Measurements from ENCODE around the gene KCNJ6.

Gene KCNJ6

DNA sequence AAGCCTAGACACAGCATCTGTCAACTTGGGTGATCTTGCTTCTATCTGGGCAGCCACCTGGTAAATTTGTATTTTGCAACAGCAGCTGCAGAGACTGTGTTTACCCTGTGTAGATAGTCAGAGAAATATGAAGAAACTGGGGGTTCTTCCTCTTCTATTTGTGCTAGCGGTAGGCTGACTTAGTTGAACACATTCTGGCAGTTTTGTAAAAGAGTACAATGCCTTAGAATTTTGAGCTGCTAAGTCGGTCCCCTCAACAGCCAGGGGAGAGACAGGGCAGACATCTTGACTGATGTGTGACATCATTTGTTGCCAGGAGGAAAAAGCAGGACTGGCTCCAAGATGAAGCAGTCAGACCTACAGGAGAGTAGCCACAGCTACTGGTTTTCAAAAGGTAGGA lies 53.7 kb downstream of the KCNJ6 start:
- DNase-seq, result peak; percentile 43

DNA sequence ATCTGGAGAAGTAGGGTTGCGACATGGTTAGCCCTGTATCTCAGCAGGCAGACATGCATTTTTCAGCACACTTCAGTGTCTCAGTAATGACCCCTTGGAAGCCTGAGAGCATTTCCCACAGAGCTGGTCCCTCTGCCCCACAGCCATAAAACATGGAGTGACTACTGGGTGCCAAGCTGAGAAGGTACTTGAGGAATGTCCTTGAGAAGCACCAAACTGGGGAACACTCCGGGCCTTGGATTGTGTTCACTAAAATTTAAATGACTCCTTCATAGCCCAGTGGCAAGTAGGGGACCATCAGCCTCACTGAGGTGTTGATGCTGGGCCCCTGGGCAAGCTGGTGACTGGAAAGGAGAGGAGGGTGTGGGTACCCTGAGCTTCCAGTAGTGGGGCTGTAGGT lies 54.7 kb downstream of the KCNJ6 start:
- no peak for DNase-seq

DNA sequence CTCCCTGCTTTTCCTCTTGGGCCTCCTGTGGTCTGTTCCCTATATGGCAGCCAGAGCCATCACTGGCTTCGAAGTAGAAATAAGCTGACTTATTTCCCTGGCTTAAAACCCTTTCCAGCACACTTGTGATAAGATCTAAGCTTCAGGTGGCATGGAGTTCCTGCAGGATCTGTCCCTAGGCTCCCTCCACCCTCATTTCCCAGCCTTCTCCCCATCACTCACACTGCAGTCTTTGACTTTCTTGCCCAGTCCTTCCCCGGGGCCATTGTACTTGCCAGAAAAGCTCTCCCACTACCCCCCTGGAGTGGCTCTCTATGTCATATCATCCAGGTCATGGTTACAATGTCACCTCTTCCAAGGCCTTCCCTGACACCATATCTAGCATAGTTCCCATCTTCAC lies 55.8 kb downstream of the KCNJ6 start:
- no peak for DNase-seq

DNA sequence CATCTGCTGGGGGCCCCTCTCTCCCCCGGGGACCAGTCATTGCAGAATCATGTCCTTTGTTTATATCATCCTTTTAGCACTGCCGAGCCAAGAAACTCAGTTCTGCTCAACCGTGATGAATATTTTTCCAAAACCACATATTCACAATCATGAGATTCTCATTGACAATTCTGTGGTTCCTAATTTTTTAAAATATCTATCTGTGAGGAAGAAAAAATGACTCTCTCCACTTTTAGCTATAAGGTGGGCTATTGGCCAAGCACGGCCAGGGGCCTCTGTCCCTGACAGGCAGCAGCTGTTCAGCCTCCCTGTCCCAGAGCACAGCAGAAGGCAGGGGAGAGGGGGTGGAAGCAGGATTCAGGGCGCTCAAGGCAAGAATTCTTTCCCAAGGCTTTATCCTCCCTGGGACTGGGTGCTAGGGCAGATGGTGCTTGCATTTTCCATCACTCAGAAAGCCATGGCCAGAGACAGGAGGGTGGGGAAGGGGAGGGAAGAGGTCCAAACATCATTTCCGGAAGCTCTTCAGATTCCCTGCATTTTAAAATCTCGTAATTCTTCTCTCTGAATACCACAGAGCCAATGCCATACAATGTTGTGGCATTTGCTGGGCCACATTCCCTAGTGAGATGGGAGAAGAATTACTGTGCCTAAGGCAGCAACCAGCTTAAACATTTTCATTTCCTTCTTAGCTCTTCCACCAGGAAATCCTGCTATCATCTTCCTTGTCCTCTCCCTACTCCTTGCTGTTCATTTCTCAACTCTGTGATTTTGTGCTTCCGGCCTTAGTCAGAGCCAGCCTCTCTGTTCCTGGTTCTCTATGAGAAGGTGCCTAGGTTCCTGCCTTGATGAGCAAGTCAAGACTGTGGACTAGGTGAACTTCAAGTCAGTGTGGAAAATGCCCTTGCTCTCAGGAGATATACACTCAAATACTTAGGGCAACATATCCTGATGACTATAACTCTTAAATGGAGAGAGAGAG lies 60.3 kb downstream of the KCNJ6 start:
- no peak for DNase-seq

DNA sequence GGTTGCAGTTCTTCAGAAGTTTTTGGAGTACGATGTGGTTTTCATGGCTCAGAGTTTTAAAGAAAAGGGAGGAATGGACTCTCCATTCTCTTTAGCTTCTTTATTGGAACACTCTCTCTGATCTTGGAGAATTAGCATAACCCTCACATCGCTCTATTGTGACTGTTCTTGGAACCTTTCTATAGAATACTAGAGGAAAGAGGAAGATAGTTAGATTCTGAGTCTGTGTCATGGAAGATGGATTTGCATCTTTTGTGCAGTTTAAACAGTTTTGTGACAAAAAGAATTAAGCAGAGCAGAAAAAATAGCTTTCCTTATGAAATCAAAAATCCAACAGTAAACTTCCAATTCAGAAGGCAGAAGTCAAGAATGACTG lies 61.0 kb downstream of the KCNJ6 start:
- DNase-seq, result no peak

DNA sequence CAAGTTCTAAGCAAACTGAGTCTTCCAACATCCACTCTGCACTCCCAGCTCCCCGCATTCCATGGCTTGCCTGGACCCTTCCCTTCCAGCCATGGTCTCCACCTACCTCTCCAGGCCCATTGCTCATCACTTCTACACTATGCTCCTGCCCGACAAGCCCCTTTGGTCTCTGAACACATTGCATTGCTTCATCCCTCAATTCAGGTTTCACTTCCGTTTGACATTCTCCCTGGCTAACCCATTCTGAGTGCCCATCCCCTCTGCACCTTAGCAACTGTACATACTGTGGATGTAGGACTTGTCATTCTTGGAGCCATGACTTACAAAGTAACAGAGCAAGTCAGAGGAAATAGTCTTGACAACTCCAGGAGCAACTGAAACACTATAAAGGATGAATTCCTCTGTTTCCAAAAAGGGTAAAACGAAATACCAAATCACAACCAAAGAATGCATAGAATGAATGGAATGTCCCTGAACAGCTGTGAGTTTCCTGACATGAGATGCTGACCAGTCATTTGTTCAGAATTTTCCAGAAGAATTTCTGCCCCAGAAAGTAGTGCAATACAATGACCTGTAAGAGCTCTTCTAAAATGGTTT lies 66.7 kb downstream of the KCNJ6 start:
- DNase-seq, result no peak

DNA sequence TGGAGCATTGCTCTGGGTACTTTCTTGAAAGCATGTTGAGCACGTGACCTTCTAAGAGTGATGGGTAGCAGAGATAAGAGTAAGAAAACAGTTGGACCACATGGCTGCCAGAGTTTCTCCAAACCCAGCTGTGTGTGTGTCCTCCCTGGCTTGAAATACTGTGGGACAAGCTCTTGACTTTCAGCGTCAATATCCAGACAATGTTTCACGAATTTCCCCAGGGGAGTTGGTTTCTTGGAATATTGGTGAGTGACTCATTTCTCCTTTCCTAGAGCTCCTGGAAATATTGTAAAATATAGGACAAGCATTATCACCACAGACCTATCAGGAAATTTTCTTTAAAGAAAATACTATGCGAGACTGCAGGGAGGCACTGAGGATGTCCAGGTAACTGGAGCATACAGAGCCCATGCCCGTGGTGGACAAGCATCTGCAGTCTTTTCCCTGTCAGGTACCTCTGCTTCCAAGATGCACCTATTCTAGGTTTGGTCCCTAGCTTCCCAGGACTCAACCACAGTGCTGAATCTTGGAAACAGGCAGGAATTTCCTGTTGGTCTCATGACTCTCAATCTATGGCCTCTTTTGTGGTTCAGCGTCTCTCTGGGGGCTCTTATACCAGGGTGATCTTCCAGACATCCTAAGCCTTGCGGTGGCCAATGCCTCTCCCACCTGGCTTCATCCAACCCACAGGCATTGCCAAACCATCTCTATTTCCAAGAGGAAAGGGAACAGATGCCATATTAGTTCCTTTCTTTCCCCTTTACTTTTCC lies 67.4 kb downstream of the KCNJ6 start:
- no peak for DNase-seq

DNA sequence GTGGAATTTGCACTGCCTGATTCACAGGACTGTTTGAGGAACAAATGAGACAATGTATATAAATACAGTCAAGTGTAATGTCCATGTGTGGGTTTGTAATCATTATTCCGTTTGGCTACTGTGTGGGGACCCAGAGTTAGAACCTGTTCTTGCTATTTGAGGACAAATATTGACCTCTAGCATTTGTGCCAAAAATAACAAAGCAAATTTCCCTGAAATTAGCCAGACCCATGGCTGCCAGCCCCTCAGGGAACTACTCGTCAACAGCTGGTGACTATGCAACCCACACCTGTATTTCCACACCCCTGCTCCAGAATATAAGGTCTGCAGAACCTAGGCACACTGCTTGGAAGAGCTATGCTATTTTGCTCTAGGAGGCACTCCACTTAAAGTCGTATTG lies 70.7 kb downstream of the KCNJ6 start:
- DNase-seq, result peak; percentile 69

DNA sequence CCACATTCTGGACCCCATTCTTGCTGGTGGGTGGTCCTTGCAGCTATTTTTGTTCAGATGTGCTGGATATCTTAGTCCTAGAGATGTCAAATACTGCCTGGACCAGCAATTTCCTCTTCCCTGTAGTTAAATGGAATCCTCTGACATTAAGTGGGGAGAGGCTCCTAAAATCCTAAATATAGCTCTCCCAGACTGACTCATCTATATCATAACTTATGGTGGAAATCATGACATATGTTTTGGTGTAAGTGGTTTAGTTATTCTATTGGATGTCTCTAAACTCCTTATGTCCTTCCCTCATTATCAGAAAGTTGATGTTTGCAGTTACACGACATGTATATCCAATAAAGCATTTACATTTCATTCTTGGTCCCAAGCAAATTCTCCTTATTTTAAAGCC lies 73.1 kb downstream of the KCNJ6 start:
- no peak for DNase-seq

DNA sequence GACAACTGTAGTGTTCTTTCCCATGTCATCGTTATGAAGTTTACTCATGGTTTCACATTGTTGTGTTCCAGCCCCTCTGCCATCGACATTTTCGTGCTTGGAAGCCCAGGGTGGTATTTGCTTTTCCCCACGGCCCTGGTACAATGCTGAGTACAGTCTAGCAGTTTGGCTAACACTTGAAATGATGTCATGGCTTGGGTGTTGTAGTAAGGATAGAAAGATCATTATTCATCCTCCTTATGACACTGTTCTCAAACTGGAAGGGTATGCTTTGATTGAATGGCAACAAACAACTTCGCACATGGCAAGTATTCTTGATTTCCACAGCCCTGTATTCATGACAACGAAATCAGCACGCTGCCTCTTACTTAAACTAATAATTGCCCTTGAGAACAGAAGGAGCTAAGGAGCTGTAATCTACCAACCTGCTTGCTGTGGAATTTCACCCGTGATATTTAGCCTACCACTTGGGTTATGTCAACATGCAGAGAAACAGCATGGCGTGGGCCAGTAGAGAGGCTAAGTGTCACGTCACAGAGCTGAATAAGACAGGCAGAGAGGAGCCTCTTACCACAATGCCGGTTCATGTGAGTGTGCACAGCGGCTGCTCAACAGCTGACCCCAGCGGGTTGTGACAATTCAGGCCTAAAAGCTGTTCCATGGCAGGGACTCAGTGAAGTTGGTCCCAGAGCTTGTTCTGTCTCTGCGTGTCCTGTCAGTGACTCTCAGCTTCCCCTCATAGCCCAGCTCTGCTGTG lies 73.9 kb downstream of the KCNJ6 start:
- no peak for DNase-seq

DNA sequence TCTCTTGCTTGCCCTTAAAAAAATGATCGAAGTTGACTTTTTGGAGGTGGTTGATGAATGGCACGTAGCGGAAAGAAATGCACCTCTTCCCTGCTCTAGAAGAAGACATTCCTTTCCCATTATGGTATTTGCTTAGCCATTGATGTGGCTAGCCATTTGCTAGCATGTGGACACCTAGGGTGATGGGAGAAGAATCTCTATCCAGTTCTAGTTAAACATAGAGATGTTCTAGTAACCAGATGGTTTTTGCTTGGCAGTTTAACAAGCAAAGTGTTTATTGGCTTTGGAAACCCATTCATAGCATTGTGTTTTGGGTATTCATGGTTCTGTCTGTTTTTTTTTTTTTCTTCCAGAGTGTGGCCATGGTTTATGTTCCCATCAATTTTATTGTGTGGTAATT lies 78.9 kb downstream of the KCNJ6 start:
- DNase-seq, result no peak

DNA sequence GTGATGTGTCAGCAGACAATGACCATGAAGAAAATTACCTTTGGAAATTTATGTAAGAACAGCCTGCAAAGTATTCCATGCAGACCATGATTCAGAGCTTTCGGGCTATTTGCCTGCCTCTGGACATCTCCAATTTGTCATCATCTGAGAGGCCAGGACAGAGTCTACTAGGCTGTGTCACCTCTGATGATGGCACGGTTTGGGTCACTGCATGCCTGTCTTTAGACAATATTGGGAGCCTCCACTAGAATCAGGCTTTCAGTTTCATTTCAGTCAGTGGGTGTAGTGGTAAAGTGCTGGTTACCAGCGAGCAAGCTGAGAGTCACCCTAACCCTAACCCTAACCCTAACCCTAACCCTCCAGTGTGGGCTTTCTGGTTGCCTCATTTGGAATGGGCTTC lies 80.8 kb downstream of the KCNJ6 start:
- DNase-seq, result no peak

DNA sequence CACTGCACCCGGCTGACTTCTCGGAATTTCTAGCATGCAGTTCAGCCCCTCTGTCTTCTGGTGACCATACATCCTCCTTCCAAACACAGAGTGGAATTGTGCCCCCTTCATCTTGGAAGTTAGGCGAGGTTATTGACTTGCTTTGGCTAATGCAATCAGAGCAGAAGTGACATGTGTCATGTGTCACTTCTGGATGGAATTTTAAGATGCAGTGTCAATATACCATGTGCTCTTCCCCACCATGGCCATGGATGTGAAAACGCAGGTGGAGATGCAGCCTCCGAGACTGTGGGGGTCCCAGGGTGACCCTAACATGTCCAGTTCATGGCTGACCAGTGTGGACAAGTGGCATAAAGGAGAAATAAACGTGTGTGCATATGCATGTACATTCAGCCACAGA lies 83.0 kb downstream of the KCNJ6 start:
- DNase-seq, result no peak

DNA sequence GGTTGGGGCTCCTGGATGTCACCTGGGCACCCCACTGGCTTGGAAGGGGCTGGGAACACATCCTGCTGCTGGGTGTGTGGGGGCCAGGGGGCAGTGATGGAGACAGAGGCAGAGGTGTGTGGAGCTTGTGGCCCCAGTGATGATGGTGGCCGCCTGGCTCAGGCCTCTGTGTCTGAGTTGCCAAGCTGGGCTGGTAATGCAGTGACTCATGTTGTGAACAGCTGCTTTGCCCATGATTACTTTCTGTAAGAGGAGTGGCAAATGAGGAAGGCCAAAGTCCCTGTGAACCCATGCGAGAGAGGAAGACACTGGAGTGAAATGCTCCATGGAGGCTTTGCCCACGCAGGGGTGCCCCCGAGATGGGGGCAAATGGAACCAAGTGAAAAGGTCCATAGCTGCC lies 86.8 kb downstream of the KCNJ6 start:
- no peak for DNase-seq

DNA sequence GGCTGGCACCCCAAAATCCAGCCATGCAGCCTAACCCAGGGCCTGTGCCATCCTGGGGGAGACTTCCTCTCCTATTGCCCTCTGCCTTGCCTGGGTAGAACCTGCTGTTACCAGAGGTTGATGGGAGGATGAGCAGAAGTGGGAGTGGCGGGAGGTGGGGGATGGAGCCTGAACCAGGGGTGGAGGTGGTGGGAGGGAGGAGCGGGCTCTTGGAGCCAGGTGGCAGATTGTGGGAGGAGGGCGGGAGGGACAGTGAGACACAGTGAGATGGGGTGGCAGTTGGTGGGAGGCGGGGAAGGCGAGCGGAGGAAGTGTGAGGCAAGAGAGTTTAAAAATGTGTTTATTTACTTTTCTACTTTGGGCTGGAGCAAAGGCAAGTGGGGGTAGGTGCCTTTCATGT lies 87.3 kb downstream of the KCNJ6 start:
- DNase-seq, result no peak

DNA sequence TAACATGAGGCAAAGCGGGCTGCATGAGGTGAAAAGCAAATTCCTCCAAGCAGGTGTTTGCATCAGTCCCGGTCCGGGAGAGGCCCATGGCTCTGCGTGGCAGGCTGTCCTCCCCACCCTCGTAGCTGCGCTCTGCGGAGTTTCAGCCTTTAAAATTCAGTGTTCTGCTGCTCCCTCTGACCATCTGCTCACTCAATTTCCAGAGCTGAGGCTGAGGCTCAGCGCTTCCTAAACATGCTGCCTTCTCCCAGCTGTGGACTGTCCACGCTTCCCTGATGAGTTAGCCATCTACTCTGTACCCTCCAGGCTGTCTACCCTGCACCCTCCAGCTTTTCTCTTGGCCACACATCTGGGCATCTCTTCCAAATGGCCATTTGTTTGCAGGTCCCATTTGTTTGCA lies 87.7 kb downstream of the KCNJ6 start:
- DNase-seq, result no peak

DNA sequence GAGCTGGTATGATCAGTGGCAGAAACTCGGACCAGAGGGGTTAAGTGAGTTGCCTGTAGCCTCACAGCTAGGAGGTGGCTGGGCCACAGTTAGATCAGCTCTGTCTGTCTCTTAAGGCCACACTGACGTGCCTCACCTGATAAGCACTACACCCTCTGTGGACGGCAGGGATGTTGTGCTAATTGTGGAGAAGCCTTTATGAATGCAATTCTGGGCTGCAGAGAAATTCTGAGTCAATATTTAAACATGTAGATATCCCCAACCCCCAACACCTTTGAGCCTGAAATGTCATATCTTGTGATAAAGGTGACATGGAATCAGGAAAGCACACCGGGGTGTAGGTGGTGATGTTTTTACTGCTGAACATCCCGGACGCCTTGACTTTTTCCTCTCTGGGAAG lies 88.3 kb downstream of the KCNJ6 start:
- no peak for DNase-seq

DNA sequence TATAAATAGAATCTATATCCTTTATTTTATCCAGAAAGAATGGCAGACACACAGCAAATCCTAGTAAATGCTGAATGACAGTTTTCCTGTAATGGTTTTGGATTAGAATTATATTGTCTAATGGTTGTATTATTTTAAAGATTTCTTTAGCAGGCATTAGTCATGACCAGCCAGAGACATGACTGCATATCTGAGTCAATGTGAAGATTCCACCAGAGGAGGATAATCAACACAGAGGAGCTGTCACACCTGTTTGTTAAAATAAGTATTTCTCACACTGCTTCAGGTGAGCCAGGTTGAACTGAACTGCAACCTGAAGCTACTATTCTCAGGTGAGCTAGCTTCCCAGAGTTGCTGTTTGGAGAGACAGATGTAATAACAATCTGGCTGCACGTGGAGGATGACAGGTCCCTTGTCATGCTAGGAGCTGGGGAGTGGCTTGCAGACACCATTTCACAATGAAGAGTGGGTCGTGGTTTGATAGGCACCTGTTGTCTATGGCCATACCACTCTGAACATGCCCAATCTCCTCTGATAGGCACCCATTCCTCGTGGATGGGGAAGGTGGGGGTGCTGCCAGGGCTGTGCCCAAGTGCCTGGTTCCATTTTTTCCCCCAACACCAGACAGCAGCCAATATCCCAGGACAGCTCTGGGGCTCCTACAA lies 94.3 kb downstream of the KCNJ6 start:
- DNase-seq, result no peak

DNA sequence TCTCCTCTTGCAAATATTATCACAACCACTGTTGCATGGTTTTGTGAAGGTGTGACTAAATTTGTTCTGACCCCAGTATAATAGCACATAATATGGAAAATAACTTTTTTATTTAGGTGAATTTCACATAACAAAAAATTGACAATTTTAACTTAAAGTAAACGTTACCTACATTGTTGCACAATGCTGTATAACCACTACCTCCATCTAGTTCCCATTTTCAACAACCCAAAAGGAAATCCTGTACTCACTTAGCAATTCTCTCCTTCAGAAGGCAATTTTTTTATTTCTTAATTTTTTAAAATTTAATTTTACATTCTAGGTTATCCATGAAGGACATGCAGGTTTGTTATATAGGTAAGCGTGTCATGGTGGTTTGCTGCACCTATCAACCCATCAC lies 95.2 kb downstream of the KCNJ6 start:
- DNase-seq, result no peak

DNA sequence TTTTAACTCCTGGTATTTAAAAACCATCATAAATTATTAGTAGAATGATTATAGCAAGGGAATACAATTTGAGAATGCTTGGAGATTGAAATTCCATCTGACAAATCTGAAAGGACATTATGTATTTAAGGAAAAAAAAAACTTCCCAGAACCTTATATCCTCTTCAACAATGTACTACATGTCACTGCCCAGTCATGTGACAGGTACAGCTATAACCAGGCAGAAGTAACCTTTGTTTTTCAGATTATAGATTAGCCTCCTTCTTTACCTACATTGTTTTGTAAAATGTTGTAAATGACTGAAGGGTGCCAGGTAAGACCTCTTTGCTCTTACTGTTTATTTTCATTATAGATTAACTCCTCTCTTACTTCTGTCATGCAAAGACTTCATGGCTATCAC lies 96.9 kb downstream of the KCNJ6 start:
- no peak for DNase-seq

DNA sequence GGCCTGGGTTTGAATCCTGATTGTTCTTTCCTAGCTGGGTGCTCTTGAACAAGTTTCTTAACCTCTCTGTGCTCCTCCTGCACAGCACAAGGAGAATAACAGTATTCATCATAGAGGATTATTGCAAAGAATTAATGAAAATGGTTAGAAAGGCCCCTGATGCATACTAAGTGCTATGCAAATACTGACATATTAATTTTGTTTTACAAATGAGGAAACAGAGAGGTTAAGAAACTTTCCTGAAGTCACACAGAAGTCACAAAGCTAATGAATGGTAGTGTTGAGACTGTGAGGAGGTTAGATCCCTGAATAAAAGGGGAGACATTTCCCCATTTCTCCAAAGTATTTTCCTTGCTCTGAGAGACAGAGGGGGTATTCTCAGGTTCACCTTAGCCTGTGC lies 99.0 kb downstream of the KCNJ6 start:
- DNase-seq, result no peak

DNA sequence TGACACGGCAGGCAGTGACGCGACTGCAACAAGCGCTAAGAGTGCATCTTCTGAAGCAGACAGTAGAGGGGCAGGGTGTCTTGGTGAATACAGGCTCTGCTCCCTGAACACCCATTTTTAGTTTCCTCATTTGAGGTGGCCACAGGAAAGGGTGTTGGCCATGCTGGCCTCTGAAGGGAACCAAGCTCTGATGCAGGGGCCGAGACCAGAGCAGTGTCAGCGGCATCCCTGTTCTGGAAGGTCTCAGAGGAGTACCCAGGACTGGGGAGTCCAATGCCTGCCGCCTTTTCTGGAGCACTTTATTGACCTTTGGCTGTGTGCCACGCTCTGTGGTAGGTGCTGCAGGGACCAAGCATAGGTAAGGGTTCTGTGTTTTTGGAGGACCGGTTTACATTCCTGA lies 100.4 kb downstream of the KCNJ6 start:
- no peak for DNase-seq

DNA sequence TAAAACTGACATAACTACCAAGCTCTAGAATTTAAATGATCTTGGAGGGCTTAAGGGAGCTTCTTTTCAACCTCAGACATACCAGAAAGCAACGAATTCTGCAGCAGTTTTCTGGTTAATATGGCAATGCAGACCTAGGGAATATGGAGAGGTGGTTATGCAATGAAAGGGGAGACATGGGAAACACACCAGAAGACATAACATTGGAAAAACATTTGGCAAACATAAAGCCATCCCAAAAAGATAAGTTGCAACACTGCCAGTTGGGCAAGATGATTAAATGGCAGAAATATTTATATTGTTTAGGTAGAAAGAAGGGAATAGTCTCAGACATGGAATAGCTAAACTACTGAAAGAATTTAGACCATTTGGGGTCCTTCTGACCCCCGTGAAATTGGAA lies 104.5 kb downstream of the KCNJ6 start:
- DNase-seq, result no peak

All from NCI-H774 (cell line).